GM21360 (cell line): ENCODE results near the gene HLA-DOA.

ENCODE experiments used
- ATAC-seq: cut with Tn5 transposase; IDR thresholded peaks from one replicate; pipeline ENCODE4 v1.9.1; 2021; ENCODE audit warnings: mild to moderate bottlenecking, moderate library complexity; ENCODE audit not compliant: unreplicated experiment

Gene HLA-DOA

DNA sequence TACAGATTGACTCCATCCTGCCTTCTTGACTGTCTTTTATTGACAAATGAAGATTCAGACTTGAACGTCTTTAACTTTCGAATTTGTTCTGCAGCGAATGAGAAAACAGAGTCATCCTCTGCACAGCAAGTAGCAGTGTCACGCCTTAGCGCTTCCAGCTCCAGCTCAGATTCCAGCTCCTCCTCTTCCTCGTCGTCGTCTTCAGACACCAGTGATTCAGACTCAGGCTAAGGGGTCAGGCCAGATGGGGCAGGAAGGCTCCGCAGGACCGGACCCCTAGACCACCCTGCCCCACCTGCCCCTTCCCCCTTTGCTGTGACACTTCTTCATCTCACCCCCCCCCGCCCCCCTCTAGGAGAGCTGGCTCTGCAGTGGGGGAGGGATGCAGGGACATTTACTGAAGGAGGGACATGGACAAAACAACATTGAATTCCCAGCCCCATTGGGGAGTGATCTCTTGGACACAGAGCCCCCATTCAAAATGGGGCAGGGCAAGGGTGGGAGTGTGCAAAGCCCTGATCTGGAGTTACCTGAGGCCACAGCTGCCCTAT, 28.8 kb downstream of the HLA-DOA start:
- no peak for ATAC-seq

DNA sequence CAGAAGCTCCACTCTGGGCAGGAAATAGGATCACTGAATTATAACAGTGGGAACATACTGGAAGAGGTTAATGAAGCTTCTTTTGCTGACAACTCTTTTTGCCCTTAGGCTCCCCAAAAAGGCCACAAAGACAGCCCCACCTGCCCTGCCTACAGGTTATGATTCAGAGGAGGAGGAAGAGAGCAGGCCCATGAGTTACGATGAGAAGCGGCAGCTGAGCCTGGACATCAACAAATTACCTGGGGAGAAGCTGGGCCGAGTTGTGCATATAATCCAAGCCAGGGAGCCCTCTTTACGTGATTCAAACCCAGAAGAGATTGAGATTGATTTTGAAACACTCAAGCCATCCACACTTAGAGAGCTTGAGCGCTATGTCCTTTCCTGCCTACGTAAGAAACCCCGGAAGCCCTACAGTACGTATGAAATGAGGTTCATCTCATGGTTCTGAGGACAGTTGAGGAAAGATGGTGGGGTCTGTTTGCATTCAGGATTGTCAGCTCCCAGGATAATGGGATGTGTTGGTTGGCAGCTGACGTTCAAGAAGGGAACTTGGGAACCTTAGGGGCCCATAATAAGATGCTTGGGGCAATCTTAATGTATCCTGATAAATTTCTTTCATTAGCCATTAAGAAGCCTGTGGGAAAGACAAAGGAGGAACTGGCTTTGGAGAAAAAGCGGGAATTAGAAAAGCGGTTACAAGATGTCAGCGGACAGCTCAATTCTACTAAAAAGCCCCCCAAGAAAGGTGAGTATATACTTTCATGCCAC, 29.5 kb downstream of the HLA-DOA start:
- ATAC-seq = no peak

DNA sequence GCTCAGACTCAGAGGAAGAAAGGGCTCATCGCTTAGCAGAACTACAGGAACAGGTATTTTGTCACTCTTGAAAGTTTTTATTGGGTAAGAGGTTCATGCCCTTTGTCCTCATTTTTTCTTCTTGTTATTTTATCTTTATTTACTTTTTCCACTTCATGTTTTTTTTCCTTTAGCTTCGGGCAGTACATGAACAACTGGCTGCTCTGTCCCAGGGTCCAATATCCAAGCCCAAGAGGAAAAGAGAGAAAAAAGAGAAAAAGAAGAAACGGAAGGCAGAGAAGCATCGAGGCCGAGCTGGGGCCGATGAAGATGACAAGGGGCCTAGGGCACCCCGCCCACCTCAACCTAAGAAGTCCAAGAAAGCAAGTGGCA, 31.5 kb downstream of the HLA-DOA start:
- no peak for ATAC-seq

GRCh38 chr6:32977272-32977952, 32.0 kb downstream of the HLA-DOA start:
- no peak for ATAC-seq

GRCh38 chr6:32976334-32977069, 32.9 kb downstream of the HLA-DOA start:
- no peak for ATAC-seq

DNA sequence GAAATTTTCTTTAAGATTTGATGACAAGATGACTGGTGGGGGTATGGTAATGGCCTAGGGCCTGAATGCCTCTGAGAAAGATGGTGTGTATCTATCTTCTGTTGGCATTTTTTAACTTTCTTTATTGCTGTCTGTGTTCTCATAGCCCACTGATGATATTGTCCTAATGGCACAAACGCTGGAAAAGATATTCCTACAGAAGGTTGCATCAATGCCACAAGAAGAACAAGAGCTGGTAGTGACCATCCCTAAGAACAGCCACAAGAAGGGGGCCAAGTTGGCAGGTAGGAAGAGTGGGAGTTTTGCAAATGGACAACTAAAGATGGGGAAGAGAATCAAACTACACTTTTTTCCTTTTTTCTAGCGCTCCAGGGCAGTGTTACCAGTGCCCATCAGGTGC, 33.5 kb downstream of the HLA-DOA start:
- no peak for ATAC-seq

DNA sequence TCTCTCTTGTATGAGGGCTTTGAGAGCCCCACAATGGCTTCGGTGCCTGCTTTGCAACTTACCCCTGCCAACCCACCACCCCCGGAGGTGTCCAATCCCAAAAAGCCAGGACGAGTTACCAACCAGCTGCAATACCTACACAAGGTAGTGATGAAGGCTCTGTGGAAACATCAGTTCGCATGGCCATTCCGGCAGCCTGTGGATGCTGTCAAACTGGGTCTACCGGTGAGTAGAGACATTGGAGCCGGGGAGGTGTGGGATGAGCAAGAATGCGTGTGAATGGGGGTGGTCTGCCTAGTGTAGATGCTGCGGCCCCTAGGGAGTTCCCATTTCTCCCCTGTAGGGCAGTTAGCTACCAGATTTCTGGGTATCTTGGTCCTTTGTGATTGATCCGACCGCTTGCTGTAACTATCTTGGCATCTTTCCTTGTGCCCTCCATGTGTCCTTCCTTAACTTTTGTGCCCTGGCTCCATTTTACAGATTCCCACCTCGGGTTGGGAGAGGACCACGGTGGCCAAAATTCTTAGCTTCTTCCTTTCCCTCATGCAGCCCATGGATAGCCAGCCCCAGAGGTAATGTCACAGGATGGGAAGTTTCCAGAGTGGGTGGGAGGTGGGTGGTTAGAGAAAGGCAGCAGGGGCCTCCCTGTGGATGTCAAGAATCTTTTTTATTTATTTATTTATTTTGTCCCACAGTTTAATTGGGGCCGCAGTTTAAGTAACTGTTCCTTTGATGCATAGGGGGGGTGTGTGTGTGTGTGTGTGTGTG, 34.7 kb downstream of the HLA-DOA start:
- no peak for ATAC-seq

- ATAC-seq = no peak
Observed at GRCh38 chr6:32974016-32974333, 35.4 kb downstream of the HLA-DOA start.

GRCh38 chr6:32973144-32974015, 36.0 kb downstream of the HLA-DOA start:
- no peak for ATAC-seq

GRCh38 chr6:32972353-32973143, 36.8 kb downstream of the HLA-DOA start:
- no peak for ATAC-seq

DNA sequence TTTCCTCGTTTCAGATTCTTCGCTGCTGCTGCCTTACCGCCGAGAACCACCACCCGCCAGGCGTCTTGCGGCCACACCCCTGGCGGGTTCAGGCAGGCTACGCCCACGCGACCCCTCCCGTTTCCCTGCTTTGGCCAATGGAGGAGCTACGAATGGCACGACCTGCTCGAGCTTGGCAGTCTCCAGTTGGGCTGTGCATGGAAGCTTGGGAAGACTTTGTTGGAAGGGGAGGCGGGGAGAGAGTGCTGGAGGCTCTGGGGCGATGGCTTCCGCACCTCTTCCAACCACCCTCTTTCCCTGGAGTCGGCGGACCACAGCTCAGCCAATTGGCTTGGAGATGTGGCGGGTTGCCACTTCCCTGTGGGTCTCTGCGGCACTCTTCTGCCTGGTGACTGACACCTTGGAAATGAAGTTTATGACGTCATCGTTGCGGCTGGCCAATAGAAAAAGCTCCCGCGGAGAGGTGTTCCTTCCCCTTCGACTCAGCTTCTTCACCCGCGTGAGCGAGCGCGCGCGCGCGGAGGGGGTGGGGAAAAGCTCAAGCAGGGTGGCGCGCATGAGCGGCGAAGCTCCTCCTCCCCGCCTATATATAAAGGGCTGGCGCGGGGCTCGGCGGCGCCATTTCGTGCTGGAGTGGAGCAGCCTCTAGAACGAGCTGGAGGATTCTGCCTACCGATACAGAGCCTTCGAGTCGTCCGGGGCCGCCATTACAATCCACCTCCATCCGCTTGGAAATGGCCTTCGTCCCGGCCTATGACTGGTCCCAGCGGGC, 37.6 kb downstream of the HLA-DOA start:
- peak; percentile 36 for ATAC-seq

GRCh38 chr6:32971242-32971580, 38.2 kb downstream of the HLA-DOA start:
- no peak for ATAC-seq

DNA sequence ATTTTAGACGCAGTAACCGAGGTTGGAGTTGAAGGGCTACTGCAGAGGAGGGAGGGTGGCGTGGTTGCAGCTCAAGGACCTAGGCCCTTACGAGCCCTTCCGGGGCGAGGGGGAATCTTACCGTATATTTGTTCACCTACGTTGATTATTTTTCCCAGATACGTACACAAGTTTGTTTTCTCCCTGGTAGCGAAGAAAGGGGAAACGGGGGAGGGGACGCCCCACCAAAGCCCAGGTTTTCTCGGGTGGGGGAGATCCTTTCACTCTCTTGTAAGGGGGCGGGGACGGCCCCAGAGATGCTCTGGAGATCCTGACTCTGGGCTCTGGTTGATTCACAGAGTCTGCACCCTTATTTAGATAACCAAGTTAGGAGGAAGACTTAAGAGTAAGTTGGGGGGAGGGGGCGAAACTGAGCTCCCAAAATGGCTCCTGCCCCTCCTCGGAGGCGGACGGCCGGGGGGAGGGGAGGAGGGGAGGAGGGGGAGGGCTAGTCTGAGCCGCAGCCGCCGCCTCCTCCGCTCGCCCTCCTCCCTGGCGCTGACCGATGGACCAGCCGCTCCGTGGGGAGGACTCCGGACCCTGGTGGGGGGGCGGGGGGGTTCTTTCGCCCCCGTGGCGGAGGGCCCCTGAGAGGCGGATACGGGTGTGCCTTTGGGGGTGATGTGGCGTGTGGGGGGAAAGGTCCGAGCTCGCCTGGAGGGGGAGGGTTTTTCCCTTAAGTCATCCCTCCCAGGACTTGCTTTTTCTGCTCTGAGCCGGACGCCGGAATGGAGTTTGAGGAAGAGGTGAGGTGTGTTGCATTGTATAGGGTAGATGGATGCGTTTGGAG, 38.8 kb downstream of the HLA-DOA start:
- ATAC-seq = no peak

- ATAC-seq = no peak
Observed at GRCh38 chr6:32969685-32970412, 39.5 kb downstream of the HLA-DOA start.

DNA sequence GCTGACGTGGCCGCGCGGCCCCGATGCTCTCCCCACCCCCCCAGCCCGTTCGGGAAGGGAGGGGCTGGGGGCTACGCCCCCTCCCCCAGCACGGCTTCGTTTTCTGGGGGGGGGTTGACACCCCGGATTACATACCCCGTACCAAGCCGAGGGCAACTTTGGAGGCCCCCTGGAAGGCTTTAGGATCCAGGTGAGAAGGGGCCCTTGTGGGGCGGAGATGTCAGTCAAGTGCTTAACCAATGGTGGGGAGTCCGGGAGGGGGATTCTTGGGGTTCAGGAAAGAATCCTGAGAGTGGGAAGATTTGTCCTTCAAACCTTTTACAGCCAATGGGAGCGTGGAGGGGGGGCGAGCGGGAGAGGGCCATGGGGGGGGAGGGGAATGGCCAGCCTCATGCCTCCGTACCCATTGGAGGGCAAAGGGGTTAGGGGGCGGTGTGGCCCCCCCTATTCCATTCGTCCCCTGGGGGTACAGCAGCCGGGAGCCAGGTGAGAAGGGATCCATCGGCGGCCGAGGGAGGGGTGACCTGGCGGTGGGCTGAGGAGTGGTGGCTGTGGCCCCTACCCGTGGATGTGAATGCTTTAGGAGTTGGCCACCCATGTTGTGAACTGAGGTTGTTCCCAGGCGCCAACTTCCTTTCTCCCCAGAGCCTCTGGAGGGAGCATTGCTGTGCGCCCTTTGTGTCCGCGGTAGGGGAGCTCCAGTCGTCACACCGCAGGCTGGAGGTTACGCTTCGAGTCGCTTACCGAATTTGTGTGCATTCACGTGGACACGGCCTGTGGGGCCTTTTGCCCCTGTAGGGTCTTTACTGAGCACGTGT, 40.3 kb downstream of the HLA-DOA start:
- no peak for ATAC-seq
